SIG-M5 (cell line): Measurements from ENCODE around the gene PTPN23.

Source experiments
- DNase-seq: peaks from one replicate; lab custom pipeline; 2025; lab: John Stamatoyannopoulos, UW

The PTPN23 gene

GRCh38 chr3:47374587-47374986 lies 6.2 kb upstream of the PTPN23 start:
- DNase-seq = no peak

GRCh38 chr3:47376393-47376792 lies 4.4 kb upstream of the PTPN23 start:
- DNase-seq = no peak

GRCh38 chr3:47377186-47377585 lies 3.6 kb upstream of the PTPN23 start:
- no peak for DNase-seq

GRCh38 chr3:47378869-47379268 lies 2.0 kb upstream of the PTPN23 start:
- DNase-seq = no peak

GRCh38 chr3:47379411-47379899 lies 1.4 kb upstream of the PTPN23 start:
- DNase-seq = no peak

GRCh38 chr3:47380026-47380600 lies 708 bp upstream of the PTPN23 start:
- no peak for DNase-seq

GRCh38 chr3:47381317-47382157 lies 716 bp downstream of the PTPN23 start:
- peak; percentile 59 for DNase-seq

- DNase-seq = no peak
Measured at GRCh38 chr3:47384425-47384824, 3.6 kb downstream of the PTPN23 start.

GRCh38 chr3:47385007-47385406 lies 4.2 kb downstream of the PTPN23 start:
- no peak for DNase-seq

- DNase-seq = no peak
Measured at GRCh38 chr3:47385796-47386195, 5.0 kb downstream of the PTPN23 start.

GRCh38 chr3:47392933-47393332 lies 12.1 kb downstream of the PTPN23 start:
- DNase-seq = no peak

- no peak for DNase-seq
Measured at GRCh38 chr3:47394140-47394870, 13.5 kb downstream of the PTPN23 start.

GRCh38 chr3:47394881-47395280 lies 14.1 kb downstream of the PTPN23 start:
- DNase-seq = no peak

GRCh38 chr3:47398228-47398627 lies 17.4 kb downstream of the PTPN23 start:
- no peak for DNase-seq

GRCh38 chr3:47399016-47399415 lies 18.2 kb downstream of the PTPN23 start:
- DNase-seq = no peak

- no peak for DNase-seq
Measured at GRCh38 chr3:47399531-47400270, 18.9 kb downstream of the PTPN23 start.

- no peak for DNase-seq
Measured at GRCh38 chr3:47404431-47404876, 23.6 kb downstream of the PTPN23 start.

GRCh38 chr3:47404955-47405790 lies 24.4 kb downstream of the PTPN23 start:
- no peak for DNase-seq

GRCh38 chr3:47405820-47406761 lies 25.3 kb downstream of the PTPN23 start:
- no peak for DNase-seq

GRCh38 chr3:47406762-47407149 lies 25.9 kb downstream of the PTPN23 start:
- no peak for DNase-seq
